ENCODE data around the gene CCDC188. TPM values are rescaled to one million over a fixed set of nuclear protein-coding genes. Genes with fewer than 3 reads are reported as not detected.

CCDC188 gene
- total and polyA plus RNA-seq, 2 of the 13 experiments (the other 11 are each of a cell fraction or from before 2014, with no cell fraction given): not detected

DNA sequence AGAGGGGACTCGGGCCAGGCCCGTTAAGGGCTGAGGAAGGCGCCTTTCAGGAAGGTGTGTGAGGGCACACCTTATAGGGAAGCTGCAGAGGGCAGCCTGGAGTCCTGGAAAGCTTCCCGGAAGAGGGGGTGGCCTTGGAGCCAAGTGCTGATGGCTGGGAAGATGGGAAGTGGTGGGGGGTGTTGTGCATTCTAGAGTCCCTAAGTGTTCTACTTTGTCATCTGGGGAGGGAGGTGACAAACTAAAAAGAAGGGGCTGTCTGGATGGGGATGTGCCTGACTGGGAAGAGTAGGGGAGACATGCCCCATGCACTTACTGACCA is 12.5 kb downstream of the CCDC188 start:
- in situ Hi-C loops (cut with HindIII; ENCODE audit: extremely low pct_ligation_motif_present, low pct_unique_long_range_greater_than_20kb): no loop called here
- H2AFZ ChIP-seq (ENCODE audit: low read length): no peak overlapping the region
- 0 out of 2 replicates have a peak, but pooled peaks cover 6% of the 10 kb centered on the region for H4K20me1 ChIP-seq (ENCODE audit: insufficient read depth, low read length)
- H3K4me2 ChIP-seq (ENCODE audit: low read depth, low read length): no peak overlapping the region
- H3K4me1 ChIP-seq (ENCODE audit: insufficient read depth, low read length): peaks cover under 1% of the 10 kb centered on the region; the same call in 1 of the 2 replicates
- FAIRE-seq (no peak), DNase-seq (ENCODE audit: low spot score) (no peak), ATAC-seq (no peak)
- no TSS peak for BruUV-seq (replicated peaks)
- ChIA-PET POLR2A (no interaction called here), CTCF (ENCODE audit: low intra/inter-chr PET ratio, low total read pairs) (no interaction called here)
- H3K36me3 ChIP-seq (replicated peaks in 1 of 2; ENCODE audit: control insufficient read depth in 1 of 2, insufficient read depth in 2 of 2, low read length in 2 of 2): peaks cover 1 to 5% of the 10 kb centered on the region in 2 experiments; a peak in 2 of 5 replicates
- no peak overlapping the region for H3K27ac ChIP-seq (ENCODE audit: extremely low read length, insufficient read depth, low read length)
- intact Hi-C loops (cut with micrococcal nuclease; ENCODE audit: unreplicated experiment): no loop called here
- no peaks in the 10 kb centered on the region for H3K9me3 ChIP-seq (ENCODE audit: low read length)
- WGBS (ENCODE audit: low lambda C conversion rate): 83% methylated on average over 4 of the region's 4 CpGs
- H3K9ac ChIP-seq (ENCODE audit: insufficient read depth, low read depth, low read length): no peak overlapping the region
- no peak overlapping the region for H3K4me3 ChIP-seq (replicated peaks in 1 of 3; ENCODE audit: insufficient read depth in 1 of 3, low read depth in 2 of 3, low read length in 3 of 3)
- H3K27me3 ChIP-seq (ENCODE audit: control insufficient read depth in 1 of 2, insufficient read depth in 2 of 2, low read length in 2 of 2): no peaks in the 10 kb centered on the region
- peaks cover 12% of the 10 kb centered on the region for H3K79me2 ChIP-seq (ENCODE audit: insufficient read depth, low read length)
- no peak for TF ChIP-seq PRDM15 (CRISPR knock-in tag; IDR thresholded peaks at IDR 0.05)
- TF ChIP-seq SATB2 (CRISPR knock-in tag; IDR thresholded peaks at IDR 0.05): no peak
- TF ChIP-seq ZNF691 (CRISPR knock-in tag; IDR thresholded peaks at IDR 0.05; ENCODE audit: borderline replicate concordance, low read depth): no peak
- no peak for TF ChIP-seq ZBTB44 (CRISPR knock-in tag; IDR thresholded peaks at IDR 0.05)
- no peak for TF ChIP-seq ZNF629 (CRISPR knock-in tag; conservative IDR thresholded peaks at IDR 0.05)
- TF ChIP-seq ZNF572 (CRISPR knock-in tag; IDR thresholded peaks at IDR 0.05): no peak
- no peak for TF ChIP-seq ZMAT5 (CRISPR knock-in tag; IDR thresholded peaks at IDR 0.05; ENCODE audit: borderline replicate concordance, low read depth)
- TF ChIP-seq MEIS2 (CRISPR knock-in tag; IDR thresholded peaks at IDR 0.05): no peak
- no peak for TF ChIP-seq SRY (CRISPR knock-in tag; IDR thresholded peaks at IDR 0.05)
- no peak for TF ChIP-seq ZFP41 (CRISPR knock-in tag; IDR thresholded peaks at IDR 0.05; ENCODE audit: borderline replicate concordance)
- no peak for TF ChIP-seq GZF1 (CRISPR knock-in tag; IDR thresholded peaks at IDR 0.05)
- TF ChIP-seq ETV5 (CRISPR knock-in tag; IDR thresholded peaks at IDR 0.05; ENCODE audit: borderline replicate concordance): no peak
- TF ChIP-seq CENPT (CRISPR knock-in tag; IDR thresholded peaks at IDR 0.05; ENCODE audit: low read depth): no peak
- TF ChIP-seq, protein P1, sequence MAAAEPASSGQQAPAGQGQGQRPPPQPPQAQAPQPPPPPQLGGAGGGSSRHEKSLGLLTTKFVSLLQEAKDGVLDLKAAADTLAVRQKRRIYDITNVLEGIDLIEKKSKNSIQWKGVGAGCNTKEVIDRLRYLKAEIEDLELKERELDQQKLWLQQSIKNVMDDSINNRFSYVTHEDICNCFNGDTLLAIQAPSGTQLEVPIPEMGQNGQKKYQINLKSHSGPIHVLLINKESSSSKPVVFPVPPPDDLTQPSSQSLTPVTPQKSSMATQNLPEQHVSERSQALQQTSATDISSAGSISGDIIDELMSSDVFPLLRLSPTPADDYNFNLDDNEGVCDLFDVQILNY (CRISPR knock-in tag; conservative IDR thresholded peaks at IDR 0.05): no peak
- TF ChIP-seq, protein P2, sequence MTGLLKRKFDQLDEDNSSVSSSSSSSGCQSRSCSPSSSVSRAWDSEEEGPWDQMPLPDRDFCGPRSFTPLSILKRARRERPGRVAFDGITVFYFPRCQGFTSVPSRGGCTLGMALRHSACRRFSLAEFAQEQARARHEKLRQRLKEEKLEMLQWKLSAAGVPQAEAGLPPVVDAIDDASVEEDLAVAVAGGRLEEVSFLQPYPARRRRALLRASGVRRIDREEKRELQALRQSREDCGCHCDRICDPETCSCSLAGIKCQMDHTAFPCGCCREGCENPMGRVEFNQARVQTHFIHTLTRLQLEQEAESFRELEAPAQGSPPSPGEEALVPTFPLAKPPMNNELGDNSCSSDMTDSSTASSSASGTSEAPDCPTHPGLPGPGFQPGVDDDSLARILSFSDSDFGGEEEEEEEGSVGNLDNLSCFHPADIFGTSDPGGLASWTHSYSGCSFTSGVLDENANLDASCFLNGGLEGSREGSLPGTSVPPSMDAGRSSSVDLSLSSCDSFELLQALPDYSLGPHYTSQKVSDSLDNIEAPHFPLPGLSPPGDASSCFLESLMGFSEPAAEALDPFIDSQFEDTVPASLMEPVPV (CRISPR knock-in tag; IDR thresholded peaks at IDR 0.05): no peak
- no peak for TF ChIP-seq U2AF2 (IDR thresholded peaks at IDR 0.05; ENCODE audit: low read depth, low read length)
- no peak for TF ChIP-seq ZNF747 (CRISPR knock-in tag; IDR thresholded peaks at IDR 0.05; ENCODE audit: borderline replicate concordance)
